ENCODE results near the gene FTO.

Gene FTO

GRCh38 chr16:53946746-53947386, 242.9 kb downstream of the FTO start:
- no peak for DNase-seq

DNA sequence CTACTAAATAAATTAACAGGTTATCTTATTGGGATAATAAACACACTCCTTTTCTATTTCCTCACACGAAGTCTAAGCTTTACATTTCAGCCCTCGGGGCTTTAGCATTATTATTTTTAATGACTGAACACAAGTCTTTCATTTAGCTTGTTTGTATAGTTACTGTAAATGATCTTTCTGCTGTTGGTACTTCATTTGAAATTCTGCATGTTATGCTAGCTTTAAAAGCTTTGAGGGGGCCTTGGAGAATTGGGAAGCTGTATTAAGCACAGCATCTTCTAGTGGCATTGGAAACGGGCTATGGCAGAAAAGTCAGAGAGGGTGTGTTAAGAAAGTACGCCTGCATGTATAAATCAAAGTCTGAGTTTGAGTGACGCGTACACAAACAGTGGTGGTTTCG, 243.7 kb downstream of the FTO start:
- no peak for DNase-seq

DNA sequence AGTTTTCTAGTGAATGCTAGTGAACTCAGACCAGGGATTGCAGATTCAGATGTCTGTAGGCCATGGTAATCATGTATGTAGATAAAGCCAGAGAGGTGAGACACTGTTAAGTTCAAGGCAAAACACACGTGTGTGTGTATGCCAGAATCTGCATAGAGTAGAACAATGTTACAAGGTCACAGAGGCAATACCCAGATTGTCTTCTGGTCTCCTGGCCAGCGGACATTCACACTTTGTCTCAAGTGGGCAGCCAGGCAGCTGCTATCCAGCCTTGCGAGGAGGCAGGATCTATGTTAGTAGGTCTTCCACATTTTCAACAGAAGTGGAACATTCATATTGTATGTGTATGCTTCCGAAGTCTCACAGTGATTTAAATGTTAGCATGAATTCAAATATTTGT, 244.4 kb downstream of the FTO start:
- no peak for DNase-seq

DNA sequence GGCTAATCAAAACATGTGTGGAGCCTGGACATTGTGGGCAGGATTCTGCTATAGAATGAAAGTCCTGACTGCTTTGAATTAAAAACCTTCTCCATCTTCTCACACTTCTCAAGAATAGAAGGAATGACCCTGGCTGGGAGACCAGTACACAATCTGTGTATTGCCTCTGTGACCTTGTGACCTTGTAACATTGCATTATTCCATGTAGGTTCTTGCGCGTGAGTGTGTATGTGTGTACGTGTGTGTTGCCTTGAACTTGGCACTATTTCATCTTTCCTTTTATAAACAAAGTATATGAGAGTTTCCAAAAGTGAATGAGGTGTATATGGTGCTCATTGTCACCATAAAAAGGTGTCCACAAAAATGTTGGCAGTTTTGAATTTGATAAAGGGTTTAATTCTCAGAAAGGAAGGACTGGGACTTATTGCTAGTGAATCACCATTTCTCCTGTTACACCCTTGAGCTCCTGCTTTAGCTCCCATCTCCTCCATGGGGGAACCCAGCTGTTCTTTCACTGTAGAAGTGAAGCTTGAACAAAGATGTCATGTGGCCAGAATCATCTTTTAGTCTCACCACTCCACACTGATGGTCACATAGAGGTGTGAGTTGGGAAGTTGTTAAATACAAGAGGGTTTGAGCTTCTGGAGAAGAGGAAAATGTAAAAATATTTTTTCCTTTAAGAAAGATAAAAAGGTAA, 244.9 kb downstream of the FTO start:
- no peak for DNase-seq

- DNase-seq: no peak
Measured at GRCh38 chr16:53949715-53950410, 245.9 kb downstream of the FTO start.

- DNase-seq: no peak
Measured at GRCh38 chr16:53950677-53951076, 246.7 kb downstream of the FTO start.

GRCh38 chr16:53952215-53953208, 248.6 kb downstream of the FTO start:
- no peak for DNase-seq

- DNase-seq: no peak
Measured at GRCh38 chr16:53953336-53953735, 249.4 kb downstream of the FTO start.

DNA sequence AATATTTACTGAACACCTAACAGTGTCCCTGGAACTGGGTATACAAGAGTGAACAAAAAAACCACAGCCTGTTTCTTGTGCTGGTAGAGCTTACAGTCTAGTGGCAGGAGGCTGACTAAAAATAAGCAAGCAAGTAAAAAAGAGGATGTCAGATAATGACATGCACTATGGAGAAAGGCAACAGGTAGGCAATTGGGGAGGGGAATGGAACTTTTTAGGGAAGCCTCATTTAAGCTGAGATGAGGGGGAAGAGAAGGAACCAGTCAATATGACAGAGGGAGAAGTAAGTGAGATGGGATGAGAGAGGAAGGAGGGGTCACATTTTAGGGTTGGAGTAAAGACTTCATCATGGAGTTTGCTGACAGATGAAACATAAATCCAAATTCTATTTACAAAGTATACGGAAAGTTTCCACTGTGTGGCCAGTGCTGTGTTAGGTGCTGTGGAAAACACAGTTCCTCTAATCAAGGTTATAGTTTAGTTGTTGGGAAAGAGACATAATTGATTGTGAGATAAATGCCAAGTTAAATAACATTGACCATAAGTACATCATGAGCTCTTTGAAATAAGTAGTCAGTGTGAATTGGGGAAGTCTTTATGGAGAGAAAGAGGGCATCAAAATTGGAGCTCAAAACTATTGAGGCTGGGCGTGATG, 251.4 kb downstream of the FTO start:
- no peak for DNase-seq

- no peak for DNase-seq
Measured at GRCh38 chr16:53958341-53958880, 254.5 kb downstream of the FTO start.

DNA sequence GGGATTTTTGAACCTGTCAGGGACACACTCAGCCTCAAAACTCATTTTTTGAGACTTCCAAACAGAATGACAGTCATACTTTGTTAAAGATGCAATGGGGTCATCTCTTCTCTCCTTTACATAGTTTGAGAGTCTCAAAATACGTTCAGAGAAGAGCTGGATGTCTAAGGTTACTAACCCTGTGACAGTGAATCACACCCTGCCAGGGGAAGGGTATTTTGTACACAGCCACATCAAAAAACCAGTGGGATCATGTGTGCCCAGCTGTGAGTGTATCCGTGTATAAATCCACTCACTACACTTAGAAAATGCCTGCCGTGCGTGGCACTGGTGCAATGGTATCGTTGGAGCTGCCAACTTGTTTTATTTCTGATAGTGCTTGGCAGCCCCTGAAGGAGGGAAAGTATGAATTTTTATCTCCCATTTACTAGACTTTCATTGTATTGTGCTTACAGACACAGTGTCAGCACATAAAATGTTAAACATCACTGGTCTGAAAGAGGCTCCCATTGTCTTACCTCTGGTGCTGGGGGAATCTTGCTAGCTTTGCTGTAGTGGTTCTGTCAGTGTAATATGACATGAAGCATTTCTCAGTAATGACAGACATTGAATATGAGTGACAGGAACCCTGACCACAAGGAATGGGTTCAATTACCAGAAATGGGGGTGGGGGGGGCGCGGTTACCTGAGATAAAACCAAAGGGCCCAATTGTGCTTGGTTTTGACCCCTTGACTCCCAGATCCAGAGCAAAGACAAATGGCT, 256.3 kb downstream of the FTO start:
- no peak for DNase-seq

- DNase-seq: no peak
Measured at GRCh38 chr16:53960954-53961616, 257.1 kb downstream of the FTO start.

DNA sequence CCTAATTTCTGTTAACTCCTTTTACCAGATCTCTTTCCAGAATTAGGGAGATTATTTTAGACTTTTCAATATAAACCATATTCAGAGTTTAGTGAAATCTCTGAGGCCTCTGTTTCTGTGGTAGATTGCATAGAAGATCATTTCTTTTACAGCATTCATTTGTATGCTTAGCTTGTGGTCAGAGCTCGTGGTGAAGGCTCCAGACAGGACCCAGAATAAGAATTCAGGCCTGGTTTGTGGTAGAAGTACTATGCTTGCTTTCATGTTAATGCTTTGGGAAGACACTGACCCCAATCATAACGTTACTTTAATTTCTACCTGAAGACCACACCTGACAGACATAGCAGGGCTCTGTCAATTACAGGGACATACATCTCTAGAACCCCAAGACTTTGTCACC, 258.1 kb downstream of the FTO start:
- DNase-seq: no peak

DNA sequence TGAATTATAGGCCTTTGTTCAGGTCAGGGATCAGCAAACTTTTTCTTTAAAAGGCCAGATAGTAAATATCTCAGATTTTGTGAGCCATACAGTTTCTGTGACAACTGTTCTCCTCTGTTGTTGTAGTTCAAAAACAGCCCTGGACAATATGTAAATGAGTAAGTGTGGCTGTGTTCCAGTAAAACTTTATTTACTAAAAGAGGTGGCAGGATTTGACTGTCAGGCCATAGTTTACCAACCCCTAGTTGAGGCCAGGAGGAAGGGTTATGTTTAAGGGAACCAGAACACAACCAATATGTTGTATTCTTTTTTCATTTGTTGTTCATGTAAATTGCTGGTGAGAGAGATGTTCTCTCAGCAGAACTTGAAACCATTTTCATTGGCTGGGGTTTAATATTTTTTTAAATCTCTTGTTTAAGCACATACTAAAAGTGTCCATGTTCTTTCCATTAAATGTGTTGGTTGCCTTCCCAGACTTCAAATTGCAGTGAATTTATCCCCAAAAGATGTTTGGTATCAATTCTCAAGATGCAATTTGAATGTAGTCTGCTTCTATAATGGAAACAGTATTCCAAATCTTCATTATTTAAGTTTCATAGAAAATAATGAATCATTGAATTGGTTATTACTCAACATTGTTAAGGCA, 260.3 kb downstream of the FTO start:
- DNase-seq: no peak

DNA sequence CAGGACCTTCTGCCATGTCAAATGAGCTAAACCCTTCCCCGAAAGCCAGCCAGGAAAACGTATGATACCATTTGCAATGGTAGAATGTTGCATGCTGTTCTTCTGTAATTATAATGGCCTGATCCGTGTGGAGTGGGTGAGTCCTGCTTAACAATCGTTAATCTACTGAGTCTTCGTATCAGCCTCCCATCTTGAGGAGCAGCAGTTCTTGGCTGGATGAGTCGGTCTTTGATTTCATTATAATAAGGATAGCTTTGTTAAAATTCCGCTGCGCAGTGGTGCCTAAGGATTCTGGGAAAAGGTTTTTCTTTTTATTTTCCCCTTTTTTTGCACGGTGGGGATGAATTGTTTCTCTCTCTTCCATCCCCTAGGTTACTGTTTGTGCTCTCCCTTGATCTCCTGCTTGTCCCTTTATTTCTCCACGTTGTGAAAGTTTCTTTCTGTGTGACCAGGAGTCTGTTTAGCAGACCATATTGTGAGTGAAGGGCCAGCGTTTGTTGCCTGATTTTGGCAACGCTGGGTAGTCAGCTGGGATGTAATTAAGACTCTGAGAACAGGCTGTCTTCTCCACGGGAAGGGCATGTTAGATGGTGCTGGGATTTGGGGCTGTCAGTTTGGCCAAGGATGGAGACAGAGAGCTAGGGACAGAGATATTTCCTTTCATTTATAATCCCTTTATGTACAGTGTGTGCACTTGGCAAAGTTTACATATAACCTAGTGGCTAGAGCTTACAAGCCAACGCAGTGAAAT, 263.0 kb downstream of the FTO start:
- no peak for DNase-seq

DNA sequence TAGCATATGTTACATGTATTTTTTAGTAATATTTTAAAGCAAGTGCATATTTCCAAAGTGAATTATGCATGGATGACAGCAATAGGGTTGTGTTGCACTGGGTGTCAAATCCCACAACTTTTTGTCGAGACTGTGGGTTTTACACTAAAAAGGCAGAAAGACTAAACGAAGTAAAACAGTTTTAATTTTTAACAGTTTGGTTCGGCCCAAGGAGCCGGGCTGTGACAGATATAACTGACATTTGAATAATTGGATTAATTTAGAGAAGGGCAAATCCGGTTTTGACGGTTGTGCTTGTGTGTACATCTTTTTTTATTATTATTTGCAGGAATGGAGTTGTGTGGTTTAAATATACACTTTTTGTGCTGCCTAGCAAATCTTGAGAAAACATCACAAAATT, 263.6 kb downstream of the FTO start:
- DNase-seq: no peak

- DNase-seq: no peak
Measured at GRCh38 chr16:53968454-53968853, 264.5 kb downstream of the FTO start.

DNA sequence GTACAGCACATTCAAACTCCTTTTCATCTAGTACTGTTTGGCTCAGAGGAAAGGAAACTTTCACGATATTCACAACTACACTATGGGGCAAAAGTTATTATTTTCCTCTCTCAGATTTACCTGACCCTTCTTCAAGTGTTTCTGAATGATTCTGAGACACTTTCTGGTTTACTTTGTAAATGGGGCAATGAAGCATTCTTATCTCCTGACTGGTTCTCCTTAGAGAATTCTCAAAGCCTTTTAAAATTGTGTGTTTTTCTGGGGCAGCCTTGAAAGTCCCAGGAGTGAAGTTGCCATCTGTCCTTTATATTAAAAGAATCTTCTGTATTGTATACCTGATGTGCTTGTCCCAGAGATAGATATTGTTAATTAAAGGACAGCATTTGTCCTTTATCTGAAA, 264.9 kb downstream of the FTO start:
- no peak for DNase-seq

- no peak for DNase-seq
Measured at GRCh38 chr16:53971616-53972015, 267.7 kb downstream of the FTO start.

DNA sequence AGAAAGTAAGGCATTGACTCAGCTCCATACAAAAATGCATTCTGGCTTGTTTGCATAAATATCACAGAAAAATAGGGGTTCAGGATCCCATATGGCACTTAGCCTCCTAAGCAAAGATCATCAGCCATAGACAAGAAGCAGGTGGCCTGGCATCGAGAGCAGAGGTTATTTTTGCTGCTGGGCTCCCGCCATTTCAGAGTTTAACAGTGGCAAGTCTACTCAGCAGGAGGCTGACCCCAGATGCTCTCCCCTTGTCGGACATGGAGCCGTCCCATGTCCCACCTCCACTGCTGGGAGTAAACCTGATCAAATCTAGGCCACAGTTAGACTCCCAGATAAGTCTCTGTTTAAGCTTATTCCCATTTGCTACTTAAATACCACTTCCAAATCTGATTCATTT, 269.1 kb downstream of the FTO start:
- DNase-seq: no peak

All from SHP77 (cell line).